Rectal smooth muscle tissue (tissue), 1 donor: ENCODE results near the gene KRT80.

Experiments
- H3K27ac ChIP-seq: one replicate; pipeline ENCODE4 v1.7.0; 2013; ENCODE audit warnings: low read depth, low read length, inconsistent platforms
- H3K27me3 ChIP-seq: one replicate; pipeline ENCODE4 v1.7.0; 2013; ENCODE audit warnings: low read length; ENCODE audit not compliant: control insufficient read depth, insufficient read depth
- H3K36me3 ChIP-seq: one replicate; pipeline ENCODE4 v1.7.0; 2013; ENCODE audit warnings: low read length; ENCODE audit not compliant: control insufficient read depth, insufficient read depth
- H3K4me1 ChIP-seq: one replicate; pipeline ENCODE4 v1.7.0; 2013; ENCODE audit warnings: low read length; ENCODE audit not compliant: control insufficient read depth, insufficient read depth
- H3K4me3 ChIP-seq: one replicate; pipeline ENCODE4 v1.7.0; 2013; ENCODE audit warnings: low read length
- H3K9ac ChIP-seq: one replicate; pipeline ENCODE4 v1.7.0; 2013; ENCODE audit warnings: low read length

KRT80 gene

DNA sequence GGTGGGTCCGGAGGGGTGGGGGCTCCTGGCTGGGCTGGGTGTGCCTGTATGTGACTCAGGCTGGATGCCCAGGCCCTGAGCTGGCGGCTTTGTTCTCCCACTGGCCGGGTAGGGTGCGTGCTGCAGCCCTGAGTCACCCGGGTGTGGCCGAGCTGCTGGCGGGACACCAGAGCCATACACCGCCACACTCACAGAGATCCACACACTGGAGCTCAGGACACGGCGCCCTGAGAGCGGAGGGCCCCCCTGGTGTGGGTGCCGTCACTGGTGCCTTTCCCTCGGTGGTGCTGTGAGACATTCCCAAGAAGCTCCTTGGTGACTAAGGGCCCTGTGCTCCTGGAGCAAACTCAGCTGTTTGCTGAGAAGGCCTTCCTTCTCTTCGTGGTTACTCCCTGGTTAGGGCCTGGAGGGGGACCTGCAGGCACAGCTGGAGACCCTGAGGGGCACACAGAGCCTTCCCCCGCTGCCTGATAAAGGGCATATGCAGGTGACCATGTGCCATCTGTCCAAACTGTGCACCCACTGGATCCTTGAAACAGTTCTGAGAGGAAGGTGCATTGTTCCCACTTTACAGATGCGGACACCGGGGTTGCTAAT is 44.3 kb downstream of the KRT80 start:
- H3K27me3 ChIP-seq, result no peaks in the 10 kb centered on the region
- no peaks in the 10 kb centered on the region for H3K36me3 ChIP-seq
- no peak overlapping the region for H3K9ac ChIP-seq
- H3K27ac ChIP-seq, result peak overlapping the region; percentile 79
- peaks cover 12% of the 10 kb centered on the region for H3K4me1 ChIP-seq
- H3K4me3 ChIP-seq, result peak overlapping the region; percentile 15

DNA sequence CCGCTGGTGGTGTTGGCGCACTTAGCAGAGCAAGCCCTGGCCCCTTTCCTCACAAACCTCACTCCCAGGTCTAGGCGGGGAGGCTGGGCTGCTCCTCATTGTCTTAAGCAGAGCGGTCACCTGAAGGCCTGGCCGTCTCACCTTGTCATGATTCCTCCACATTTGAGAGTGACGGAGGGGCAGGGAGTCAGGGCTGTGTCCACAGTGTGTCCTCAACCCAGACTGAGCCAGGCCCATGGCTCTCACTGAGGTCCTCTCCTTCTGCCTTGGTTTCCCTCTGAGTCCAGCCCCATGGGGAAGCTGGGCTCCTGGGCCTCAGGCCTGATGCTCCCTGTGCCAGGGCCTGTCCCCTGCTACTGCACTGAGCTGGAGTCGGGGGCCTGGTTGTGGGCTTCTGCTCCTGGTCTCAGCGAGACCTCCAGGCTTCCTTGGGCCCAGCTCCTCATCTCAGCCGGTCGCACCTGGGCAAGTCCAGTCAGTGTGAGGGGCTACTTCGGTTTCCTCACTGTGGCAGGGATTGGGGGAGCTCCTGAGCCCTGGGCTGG is 44.9 kb downstream of the KRT80 start:
- no peaks in the 10 kb centered on the region for H3K36me3 ChIP-seq
- H3K27me3 ChIP-seq, result no peaks in the 10 kb centered on the region
- peak overlapping the region; percentile 76 for H3K27ac ChIP-seq
- H3K4me1 ChIP-seq, result peaks cover 12% of the 10 kb centered on the region
- H3K4me3 ChIP-seq, result no peak overlapping the region
- no peak overlapping the region for H3K9ac ChIP-seq

DNA sequence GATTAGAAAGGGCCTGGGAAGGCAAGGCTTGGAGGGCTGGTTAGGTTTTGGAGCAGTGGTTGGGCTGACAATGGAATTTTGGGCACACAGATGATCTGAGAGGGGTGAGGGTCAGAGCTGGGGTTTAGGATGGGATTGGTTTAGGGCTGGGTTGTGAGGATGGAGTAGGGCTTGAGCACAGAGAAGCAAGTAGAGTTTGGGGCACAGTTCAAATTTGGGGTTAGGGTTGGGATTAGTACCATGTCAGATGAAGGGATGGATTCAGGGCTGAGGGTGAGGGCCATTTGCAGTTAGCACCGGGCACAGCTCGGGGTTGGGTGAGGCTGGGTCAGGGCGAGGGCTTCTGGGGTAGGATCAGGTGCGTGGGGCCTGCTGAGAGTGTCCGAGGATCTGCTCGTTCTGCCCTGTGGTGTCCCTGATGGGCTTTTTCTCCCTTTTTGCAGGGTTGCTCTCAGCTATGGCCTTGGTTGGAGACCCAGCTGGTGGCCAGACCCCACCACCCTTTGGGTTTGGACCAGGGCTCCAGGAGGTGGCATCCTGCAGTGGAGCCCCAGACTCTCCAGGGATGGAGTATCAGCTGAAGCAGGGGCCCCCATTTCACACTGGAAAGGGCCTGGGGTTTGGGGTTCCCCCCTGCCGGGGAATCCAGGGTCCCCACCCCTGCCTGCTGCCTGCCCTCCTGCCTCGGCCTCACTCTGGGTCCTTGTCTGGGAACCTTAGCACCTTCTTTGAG is 45.6 kb downstream of the KRT80 start:
- Histone ChIP-seq H3K4me1 (peaks cover 12% of the 10 kb centered on the region), H3K27me3 (no peaks in the 10 kb centered on the region), H3K9ac (no peak overlapping the region), H3K27ac (no peak overlapping the region), H3K4me3 (no peak overlapping the region), H3K36me3 (no peaks in the 10 kb centered on the region)

DNA sequence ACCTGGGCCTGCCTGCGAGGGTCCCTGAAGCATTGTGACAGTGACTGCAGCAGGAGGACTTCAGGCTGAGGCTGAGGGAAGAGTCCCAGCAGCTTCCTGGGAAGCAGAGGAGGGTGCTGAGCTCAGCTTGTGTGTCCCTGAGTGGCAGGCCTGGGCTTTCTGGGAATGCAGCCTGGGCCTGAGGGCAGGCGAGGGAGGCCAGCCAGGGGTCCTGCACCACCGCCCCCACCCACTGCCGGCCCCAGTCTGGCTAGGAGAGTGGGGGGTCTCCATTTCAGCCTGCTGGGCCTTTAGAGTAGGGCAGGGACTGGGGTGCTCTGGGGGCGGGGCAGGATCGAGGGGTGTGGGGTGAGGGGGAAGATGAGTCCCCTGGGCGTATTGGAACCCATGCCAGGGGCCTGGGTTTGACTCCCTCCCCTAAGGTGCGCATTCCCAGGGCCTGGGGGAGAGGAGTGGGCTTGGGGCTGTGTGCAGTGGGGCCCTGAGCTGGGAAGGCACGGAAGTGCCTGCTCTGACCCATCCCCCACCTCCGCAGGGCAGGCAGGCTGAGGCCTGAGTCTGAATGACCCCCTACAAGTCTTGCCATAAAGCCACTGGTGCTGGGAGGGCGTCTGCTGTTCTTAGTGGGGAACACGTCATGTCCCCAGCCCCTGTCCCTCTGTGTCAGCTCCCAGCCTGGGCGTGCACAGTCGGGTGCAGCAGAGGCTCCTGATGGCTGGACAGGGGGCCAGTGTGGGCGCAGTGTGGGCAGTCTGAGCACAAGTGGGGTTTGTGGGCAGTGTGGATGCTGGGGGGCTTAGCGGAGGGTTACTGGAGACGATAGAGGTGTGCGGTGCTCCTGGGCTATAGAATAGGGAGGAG is 46.4 kb downstream of the KRT80 start:
- Histone ChIP-seq H3K27me3 (no peaks in the 10 kb centered on the region), H3K9ac (no peak overlapping the region), H3K4me3 (no peak overlapping the region), H3K36me3 (no peaks in the 10 kb centered on the region), H3K27ac (no peak overlapping the region), H3K4me1 (peaks cover 12% of the 10 kb centered on the region)

DNA sequence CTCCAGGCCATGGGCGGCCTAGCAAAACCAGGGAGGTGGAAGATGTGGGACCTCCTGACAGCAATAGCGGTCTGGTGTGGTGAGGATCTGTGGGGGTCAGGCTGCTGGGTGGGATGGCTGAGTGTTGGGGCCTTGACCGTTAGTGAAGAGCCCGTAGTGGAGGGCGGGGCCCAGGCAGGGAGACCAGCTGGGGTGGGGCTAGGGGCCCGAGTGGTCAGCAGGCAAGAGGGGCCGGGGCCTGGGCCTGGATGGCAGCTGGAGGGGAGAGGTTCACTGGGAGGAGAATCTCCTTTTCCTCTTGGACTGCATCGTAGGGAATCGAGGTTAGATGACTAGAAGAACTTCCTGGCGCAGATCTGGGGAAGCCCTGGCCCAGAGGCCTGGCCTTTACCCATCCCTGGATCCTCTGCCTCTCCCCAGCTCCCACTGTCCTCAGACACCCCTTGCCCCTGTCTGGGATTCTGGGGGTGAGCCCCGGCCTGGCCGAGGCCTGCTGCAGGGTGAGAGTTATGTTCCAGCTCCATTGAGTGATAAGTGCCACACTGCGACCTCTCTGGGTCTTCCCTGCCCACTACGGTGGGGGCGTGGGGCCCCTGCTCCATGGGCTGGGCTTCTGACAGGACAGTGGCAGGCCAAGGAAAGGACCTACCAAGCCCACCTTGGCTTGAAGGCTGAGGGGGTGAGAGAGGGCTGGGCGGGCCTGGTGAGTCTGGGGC is 47.1 kb downstream of the KRT80 start:
- no peak overlapping the region for H3K27ac ChIP-seq
- peaks cover 12% of the 10 kb centered on the region for H3K4me1 ChIP-seq

DNA sequence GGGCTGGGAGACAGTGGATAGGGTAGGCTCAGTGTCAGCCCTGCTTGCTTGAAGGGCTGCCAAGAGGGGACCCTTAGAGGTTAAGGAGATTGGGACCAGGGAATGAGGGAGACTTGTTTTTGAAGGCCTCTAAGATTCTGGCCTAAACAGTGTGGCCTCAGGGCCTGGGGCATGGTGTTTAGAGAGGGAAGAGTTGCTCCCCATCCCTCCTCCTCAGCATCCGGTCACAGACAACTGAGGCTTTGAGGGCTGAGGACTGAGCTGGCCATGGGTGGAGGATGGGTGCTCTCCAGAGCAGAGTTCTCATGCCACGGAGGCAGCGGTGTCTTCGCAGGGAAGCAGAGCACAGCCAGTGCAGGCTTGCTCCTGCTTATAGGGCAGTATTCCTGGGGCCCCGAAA is 49.4 kb downstream of the KRT80 start:
- H3K4me1 ChIP-seq, result peaks cover 7% of the 10 kb centered on the region
- peaks cover 4% of the 10 kb centered on the region for H3K27me3 ChIP-seq
- no peak overlapping the region for H3K4me3 ChIP-seq
- no peaks in the 10 kb centered on the region for H3K36me3 ChIP-seq
- H3K9ac ChIP-seq, result no peak overlapping the region
- H3K27ac ChIP-seq, result no peak overlapping the region

More for the DNA sequence above, 47.1 kb downstream of the KRT80 start:
- no peaks in the 10 kb centered on the region for H3K36me3 ChIP-seq
- no peaks in the 10 kb centered on the region for H3K27me3 ChIP-seq
- H3K9ac ChIP-seq, result no peak overlapping the region
- H3K4me3 ChIP-seq, result no peak overlapping the region

DNA sequence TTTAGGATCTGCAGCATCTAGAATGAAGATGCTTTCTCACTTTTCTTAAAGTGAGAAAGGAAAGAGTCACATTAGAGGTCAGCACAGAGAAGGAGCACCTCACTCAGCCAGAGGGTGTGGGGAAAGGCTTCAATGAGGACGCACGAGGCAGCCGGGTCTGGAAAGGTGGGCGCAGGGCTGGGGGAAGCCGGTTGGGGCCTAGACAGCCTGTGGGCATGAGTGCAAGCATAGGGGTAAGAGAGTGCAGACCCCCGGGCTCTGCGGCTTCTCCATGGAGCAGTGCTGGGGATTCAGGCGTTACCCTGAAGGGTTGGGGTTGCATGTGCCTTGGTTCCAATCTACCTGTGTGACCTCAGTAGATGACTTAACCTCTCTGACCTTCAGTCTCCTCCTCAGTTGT is 49.9 kb downstream of the KRT80 start:
- peaks cover 4% of the 10 kb centered on the region for H3K27me3 ChIP-seq
- no peak overlapping the region for H3K4me3 ChIP-seq
- H3K9ac ChIP-seq, result no peak overlapping the region
- H3K27ac ChIP-seq, result no peak overlapping the region
- no peaks in the 10 kb centered on the region for H3K36me3 ChIP-seq
- H3K4me1 ChIP-seq, result peaks cover 3% of the 10 kb centered on the region

DNA sequence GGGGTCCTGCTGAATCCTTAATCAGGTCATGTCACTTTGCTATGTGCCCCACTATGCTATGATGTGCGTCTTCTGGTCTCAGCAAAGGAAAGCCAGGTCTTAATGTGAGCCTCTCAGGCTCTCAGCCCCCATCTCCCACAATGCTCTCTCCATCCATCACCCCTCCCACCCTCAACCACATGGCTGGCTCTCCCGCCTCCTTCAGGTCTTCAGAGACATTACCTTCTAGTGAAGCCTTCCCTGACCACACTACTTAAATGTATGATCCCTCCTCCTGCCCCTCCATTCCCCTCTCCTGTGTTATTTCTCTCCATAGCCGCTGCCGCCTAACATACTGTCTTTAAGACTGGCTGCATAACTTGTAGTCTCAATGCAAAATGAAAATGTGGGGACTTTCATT is 50.5 kb downstream of the KRT80 start:
- no peak overlapping the region for H3K4me3 ChIP-seq
- no peak overlapping the region for H3K27ac ChIP-seq
- no peaks in the 10 kb centered on the region for H3K4me1 ChIP-seq

DNA sequence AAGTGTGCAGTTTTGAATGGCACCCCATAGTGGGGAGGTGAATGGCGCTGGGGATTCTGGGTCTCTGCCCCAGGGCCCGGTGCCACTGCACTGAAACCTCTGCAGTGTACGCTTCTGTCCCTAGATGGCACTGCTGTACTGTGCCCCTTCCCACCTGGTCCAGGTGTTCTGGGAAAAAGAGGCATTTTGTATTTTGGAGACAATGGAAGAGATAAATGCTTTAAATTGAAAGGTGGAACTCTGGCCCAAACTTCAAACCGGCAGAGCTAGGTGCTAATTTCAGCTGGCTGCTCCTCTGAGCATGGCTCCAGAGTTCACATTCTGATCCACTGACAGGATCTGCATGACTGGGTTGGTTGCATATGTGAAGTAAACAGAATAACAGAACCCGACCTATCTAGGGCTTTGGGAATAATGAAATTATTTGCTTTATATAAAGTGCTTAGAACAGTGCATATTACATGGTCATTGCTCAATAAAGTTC is 52.2 kb downstream of the KRT80 start:
- Histone ChIP-seq H3K27ac (no peak overlapping the region), H3K4me3 (no peak overlapping the region), H3K4me1 (no peaks in the 10 kb centered on the region), H3K36me3 (no peaks in the 10 kb centered on the region), H3K9ac (no peak overlapping the region), H3K27me3 (peaks cover 4% of the 10 kb centered on the region)

More for the DNA sequence above, 50.5 kb downstream of the KRT80 start:
- Histone ChIP-seq H3K27me3 (peaks cover 4% of the 10 kb centered on the region), H3K36me3 (no peaks in the 10 kb centered on the region), H3K9ac (no peak overlapping the region)

DNA sequence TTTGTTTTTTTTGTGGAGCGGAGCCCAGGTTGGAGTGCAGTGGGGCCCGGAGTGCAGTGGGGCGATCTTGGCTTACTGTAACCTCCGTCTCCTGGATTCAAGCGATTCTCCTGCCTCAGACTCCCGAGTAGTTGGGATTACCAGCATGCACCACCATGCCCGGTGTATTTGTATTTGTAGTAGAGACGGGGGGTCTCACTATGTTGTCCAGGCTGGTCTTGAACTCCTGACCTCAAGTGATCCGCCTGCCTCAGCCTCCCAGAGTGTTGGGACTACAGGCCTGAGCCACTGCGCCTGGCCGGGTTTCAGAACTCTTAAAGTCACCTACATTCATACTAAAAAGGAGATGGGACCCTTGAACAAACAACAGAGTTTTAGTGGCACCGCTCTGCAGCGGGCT is 52.7 kb downstream of the KRT80 start:
- Histone ChIP-seq H3K27me3 (peaks cover 4% of the 10 kb centered on the region), H3K4me1 (no peaks in the 10 kb centered on the region), H3K4me3 (no peak overlapping the region), H3K9ac (no peak overlapping the region), H3K27ac (no peak overlapping the region), H3K36me3 (no peaks in the 10 kb centered on the region)

DNA sequence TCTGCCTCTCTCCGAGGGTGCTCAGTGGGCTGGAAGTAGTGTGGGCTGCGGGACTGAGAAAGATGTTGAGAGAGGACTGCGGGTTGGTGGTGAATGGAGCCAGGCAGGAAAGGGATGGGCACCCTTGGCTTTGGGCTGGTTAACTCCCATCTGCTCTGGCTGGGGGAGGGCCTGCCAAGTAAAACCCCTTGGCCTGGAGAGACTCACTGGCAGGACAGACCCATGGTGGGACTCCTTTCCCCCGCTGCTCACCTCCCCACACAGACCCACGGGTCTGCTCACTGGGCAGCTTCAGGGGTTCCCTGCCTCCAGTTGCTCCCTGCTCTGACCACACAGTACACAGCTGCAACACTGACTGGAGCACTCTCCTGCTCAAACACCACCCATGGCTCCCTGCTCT is 54.1 kb downstream of the KRT80 start:
- Histone ChIP-seq H3K9ac (no peak overlapping the region), H3K4me3 (no peak overlapping the region), H3K4me1 (no peaks in the 10 kb centered on the region), H3K27me3 (peaks cover 4% of the 10 kb centered on the region), H3K36me3 (no peaks in the 10 kb centered on the region), H3K27ac (no peak overlapping the region)

DNA sequence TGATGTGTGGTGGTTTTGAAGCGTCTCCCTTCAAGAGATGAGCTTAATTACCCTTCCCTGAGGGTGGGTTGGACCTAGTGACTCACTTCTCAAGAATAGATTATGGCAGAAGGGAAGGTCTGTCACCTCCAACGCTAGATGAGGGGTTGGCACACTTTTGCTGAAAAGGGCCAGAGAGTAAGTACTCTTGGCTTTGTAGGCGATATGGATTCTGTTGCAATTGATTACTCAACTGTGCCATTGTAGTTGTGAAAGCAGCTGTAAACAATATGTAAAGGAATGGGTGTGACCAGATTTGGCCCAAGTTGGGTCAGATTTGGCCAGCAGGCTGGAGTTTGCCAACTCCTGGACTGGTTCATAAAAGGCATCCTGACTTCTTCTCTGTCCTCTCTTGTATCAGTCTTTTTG is 59.1 kb downstream of the KRT80 start:
- H3K9ac ChIP-seq, result no peak overlapping the region
- no peaks in the 10 kb centered on the region for H3K4me1 ChIP-seq
- H3K27me3 ChIP-seq, result peaks cover 1% of the 10 kb centered on the region
- no peak overlapping the region for H3K4me3 ChIP-seq
- no peaks in the 10 kb centered on the region for H3K36me3 ChIP-seq
- H3K27ac ChIP-seq, result no peak overlapping the region
